ENCODE measurements around the gene EFHD2.

DNA sequence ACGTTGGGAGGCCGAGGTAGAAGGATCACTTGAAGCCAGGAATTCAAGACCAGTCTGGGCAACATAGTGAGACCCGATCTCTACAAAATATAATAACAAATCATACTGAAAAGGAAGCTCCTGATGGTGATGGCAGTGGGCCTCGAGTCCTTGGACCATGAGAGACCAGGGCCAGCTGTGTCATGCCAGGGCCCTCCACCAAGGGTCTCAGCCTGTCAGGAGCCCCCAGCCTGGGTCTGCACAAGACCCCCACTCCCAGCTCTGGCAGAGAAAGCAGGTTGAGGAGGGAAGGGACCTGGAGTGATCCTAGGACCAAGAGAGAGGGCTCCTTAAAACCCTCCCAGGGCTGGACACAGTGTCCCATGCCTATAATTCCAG is 21.9 kb downstream of the EFHD2 start:
- TF ChIP-seq, protein P1, sequence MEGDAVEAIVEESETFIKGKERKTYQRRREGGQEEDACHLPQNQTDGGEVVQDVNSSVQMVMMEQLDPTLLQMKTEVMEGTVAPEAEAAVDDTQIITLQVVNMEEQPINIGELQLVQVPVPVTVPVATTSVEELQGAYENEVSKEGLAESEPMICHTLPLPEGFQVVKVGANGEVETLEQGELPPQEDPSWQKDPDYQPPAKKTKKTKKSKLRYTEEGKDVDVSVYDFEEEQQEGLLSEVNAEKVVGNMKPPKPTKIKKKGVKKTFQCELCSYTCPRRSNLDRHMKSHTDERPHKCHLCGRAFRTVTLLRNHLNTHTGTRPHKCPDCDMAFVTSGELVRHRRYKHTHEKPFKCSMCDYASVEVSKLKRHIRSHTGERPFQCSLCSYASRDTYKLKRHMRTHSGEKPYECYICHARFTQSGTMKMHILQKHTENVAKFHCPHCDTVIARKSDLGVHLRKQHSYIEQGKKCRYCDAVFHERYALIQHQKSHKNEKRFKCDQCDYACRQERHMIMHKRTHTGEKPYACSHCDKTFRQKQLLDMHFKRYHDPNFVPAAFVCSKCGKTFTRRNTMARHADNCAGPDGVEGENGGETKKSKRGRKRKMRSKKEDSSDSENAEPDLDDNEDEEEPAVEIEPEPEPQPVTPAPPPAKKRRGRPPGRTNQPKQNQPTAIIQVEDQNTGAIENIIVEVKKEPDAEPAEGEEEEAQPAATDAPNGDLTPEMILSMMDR (IDR thresholded peaks at IDR 0.05; ENCODE audit: low read depth, low read length) = no peak
- no peak for TF ChIP-seq EZH2phosphoT487 (IDR thresholded peaks at IDR 0.05; ENCODE audit: low read depth)

Data from OCI-LY3 (cell line).